NCI-H748 (cell line): Measurements from ENCODE around the gene ADGRD1.
A peak's percentile ranks its signal among the peaks of the same experiment; 100 is the strongest.
"Not testable (repeated sequence)": the region's sequence is repeated elsewhere in the genome, so short reads cannot be mapped to it uniquely, and the experiment has no call there.

Source experiments
- DNase-seq: peaks from one replicate; lab custom pipeline; 2025; ENCODE audit not compliant: unreplicated experiment; lab: John Stamatoyannopoulos, UW

ADGRD1 gene

DNA sequence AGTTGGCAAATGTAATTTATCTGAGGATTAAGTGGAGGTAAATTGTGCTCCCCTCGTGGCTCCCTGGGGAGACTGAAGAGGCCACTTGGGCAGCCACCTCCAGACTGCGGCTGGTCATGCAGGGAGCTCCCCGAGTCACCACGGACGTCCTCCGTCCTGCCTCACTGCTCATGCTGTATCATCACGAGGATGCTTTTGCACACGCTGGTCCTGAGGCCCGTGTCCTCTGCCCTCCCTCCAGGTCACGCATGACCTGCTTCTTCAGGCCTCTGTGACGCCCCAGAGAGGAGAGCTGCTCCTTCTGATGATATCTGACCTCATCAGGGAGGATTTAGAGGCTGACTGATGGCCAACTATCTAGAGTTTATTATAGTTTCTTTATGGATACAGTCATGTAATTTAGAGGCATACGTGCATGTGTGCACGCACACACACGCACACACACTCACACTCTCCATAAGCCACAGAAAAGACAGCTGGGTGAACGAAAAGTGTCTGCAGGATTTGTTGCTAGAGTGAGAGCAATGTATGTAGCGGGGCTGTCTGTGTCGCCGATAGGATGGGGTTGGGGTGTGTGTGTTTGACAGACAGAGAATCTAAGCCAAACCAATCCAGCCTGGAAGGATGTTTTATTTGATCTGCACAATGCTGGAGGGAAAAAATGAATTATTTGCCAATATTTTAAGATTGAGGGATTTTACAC lies 160.0 kb downstream of the ADGRD1 start:
- no peak for DNase-seq

GRCh38 chr12:131114271-131114670 lies 160.6 kb downstream of the ADGRD1 start:
- DNase-seq = no peak

GRCh38 chr12:131114942-131115584 lies 161.4 kb downstream of the ADGRD1 start:
- no peak for DNase-seq

DNA sequence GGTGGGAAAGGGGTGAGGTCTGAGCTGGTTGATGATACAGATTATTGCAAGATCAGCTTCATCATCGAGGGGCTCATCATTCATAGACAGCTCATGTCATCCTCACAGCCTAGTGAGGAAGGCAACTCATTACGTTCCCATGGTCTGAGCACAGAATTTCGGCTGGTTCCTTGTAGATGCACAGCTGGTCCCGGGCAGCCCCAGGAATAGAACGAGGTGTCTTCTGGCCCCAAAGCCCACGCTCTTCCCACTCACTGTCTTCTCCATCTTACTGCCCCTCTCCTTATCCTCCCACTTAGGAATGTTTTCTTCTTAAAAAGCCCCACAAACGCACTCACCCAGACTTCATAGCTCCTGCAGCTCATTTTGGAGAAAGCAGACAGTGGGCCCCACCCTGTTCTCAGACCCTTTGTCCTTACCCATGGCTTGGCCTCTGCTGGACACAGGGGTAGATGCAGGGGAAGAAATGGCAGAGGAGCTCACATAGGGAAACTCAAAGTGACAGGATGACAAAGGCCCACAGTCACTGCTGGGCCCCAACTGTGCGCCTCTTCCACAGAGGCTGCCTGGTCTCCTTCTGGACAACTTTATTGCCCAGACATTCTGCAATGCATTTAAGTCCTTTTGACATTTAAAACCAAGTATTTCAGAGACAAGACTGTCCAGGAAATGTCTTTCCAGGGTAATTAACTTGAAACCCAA lies 162.2 kb downstream of the ADGRD1 start:
- no peak for DNase-seq

DNA sequence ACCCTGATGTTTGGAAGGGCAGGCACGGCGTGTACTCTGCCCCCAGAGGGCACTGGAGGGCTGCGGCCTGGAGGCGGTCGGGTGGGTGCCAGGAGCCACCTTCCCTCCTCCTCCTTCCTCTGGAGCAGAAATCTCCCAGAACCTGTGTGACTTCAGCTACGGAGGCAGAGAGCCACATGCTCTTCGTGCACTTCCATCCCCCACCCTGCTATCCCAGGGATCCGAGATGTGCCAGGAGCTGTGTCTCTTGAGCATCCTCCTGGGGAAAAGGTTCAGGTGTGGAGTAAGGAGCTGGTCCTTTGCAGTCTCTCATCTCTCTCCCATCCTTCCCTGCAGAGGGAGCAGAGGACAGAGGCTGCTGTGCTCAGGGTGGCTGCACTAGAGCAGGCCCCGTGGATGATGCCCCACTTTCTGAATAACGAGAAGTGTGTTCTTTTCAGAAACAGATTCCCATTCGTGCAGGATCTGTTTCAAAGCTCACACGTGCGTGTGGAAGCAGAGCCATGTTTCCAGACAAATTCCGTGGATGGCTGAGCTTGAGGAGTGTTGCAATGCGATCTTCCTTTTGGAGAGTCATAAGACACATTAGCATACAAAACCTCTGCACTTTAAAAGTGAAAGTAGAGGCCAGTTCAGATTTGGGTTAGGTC lies 162.9 kb downstream of the ADGRD1 start:
- DNase-seq = no peak

DNA sequence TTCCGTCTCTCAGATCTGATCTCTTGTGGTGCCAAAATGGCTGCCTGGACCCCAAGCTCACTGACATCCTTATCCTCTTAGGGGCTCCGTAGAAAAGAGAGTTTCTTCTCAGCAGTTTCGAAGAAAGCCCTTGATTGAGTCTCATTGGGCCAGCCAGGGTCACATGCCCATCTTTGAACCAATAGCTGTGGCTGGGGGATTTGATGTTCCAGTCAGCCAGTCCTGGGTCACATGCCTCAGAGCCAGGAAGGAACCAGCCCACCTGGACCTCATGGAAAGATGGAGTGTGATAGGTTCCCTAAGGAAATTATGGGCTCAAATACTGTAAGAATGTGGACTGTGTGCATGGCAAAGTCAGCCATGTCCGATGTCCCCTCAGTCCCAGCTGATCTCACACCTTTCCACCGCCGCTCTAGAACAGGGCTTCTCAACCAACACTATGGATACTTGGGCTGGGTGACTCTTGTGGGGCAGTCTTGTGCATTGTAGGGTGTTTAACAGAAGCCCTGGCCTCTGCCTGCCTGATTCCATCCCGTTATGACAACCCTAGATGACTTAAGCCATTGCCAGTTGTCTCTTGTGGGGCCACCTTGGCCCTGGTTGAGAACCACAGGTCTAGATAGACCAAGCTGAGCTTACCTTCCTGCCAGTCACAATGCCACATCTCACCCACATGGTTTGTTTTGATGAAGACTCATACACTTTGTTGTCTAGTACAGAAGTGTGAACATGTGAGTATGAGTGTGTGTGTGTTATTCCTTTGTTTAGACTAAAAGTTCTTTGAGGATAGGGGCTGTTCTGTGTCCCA lies 163.9 kb downstream of the ADGRD1 start:
- no peak for DNase-seq

- DNase-seq = no peak
These were observed 164.7 kb downstream of the ADGRD1 start for GRCh38 chr12:131118371-131118770.

DNA sequence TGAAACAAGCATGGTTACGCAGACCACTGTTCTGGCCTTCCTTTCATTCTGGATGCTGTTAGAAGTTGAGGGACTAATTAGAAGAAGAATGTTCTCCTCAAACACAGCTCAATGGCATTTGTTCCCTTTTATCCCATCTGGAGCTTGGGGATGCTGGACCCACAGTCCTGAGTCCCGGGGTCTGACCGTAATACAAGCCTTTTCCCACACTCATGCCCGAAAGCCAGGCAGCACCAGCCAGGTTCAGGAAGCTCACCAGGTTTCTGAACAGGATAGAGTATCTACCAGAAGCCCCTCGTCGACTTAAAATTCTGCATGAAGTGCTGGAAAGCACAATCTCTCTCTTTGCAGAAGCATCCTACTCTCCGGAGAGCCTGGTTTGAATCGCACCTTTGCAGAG lies 165.6 kb downstream of the ADGRD1 start:
- DNase-seq = not testable (repeated sequence)

DNA sequence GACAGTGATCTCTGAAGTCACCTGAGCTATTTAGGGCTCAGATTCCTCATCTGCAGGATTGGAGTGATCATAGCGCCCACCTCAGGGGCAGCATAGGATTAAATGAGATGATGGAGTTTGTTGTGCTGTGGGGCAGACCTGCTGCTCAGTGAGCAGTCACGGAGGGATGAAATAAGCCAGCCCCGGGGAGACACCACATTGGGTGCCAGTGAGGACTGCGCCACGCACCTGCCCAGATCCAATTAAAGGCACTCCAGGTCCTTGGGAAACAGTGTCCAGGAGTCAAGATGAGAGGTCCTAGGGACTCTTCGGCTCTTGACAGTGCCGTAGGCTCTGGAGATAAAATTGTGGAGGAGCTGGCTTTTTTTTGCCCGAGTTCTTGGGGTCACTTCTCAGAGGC lies 166.2 kb downstream of the ADGRD1 start:
- DNase-seq = no peak

DNA sequence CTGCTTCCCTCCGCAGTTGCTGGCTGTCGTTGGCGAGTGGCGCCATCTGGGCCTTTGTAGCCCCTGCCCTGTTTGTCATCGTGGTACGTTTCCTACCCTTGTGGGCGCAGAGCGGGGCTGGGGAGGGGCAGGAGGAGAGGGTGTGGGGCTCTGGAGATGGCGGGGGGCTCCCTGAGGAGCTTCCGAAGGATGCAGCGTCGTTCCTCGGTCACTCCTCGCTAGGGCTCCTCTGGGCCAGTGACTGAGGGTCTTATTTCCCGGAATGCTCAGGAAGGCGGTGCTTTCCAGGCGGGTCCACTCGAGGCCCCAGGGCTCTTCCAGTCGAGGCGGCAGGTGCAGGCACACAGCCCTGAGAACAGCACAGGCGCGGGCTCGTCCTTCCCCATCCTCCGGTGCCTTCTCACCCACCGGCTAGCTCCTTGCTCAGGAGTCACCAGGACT lies 167.1 kb downstream of the ADGRD1 start:
- no peak for DNase-seq

DNA sequence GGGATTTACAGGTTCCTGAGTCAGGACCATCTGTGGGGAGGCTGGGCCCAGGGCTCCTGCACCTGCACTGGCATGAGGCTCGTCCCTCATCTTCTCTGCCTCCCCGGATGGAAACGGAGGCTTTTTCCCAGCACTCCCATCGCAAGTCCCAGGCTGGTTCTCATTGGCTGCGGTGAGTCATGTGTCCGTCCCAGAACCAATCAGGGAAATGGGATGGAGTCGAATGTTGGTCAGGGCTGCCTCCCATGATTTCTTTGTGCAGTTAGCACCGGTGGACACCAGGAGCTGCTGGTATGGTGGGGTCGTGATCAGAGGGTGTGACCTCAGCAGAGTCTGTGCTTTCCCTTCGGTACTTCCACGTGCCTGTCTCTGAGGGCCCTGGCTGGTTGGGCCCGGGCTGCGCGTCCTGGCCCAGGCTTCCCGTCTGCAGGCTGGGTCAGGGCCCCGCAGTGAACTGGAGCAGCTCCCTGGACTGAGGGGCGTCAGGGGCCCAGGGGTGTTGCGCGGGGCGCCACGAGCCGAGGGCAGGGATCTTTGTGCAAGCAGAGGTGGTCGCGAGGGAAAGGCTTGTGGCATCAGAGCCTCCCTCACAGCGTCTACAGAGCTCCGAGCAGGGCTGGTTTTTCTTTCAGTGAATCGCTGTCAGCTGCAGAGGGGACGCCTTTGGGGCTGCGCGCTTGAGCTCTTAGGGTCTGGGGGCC lies 168.1 kb downstream of the ADGRD1 start:
- DNase-seq = no peak

- DNase-seq = no peak
These were observed 168.9 kb downstream of the ADGRD1 start for GRCh38 chr12:131122631-131123030.

DNA sequence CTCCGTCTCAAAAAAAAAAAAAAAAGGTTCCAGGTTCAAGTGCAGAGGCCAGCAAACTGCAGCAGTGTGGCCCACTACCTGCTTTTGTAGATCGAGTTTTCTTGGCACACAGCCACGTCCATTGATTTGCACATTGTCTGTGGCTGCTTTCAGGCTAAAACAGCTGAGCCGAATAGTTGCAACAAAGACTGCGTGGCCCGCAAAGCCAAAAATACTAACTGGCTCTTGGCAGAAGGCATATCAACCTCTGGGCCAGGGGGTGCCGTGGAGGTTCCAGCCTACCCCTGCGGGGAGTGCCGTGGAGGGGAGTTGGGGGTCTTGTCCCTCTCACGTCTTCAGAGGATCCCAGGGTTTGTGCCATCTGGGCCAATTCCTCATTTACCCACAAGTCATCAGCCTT lies 170.1 kb downstream of the ADGRD1 start:
- peak; percentile 23 for DNase-seq

DNA sequence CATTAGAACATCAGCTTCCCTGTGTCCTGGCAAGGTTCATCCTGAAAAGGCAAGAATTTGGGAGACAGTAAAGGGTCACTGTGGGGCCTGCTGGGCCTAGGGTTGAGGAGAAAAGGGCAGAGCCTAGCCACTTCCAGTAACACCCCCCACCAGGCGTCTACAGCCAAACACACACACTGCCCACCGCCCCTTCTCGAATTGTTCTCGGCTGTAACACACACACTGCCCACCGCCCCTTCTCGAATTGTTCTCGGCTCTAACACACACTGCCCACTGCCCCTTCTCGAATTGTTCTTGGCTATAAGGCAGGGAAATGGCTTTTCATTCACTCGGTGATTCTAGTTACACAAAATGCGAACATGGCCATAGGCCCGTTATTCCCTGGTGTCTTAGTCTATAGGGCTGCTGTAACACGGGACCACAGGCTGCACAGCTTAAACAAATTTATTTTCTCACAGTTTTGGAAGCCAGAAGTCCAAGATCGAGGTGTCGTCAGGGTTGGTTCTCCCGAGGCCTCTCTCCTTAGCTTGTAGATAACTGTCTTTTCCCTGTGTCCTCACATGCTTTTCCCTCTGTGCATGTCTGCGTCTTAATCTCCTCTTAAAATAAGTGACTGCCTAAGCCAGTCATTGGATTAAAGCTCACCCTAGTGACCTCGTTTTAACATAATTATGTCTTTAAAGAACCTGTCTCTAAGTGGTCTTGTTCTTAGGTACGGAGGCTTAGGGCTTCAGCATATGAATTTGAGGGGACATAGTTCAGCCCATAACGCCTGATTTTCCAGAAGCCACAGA lies 171.0 kb downstream of the ADGRD1 start:
- no peak for DNase-seq

GRCh38 chr12:131126662-131127173 lies 173.0 kb downstream of the ADGRD1 start:
- no peak for DNase-seq

DNA sequence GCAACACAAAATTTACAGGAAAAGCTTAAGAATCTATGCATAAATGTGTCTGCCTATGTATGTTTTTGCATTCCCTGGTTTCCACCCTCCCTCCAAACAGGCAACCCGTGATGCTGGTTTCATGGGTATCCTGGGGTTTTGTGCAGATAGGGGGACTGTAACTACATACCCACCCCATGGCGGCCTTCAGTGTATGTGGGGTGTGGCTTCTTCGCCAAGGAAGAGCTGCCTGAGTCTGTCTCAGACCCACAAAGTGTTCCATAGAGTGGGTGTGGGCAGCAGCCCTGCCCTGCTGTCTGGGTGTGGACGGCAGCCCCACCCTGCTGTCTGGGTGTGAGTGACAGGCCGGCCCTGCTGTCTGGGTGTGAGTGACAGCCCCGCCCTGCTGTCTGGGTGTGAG lies 174.8 kb downstream of the ADGRD1 start:
- no peak for DNase-seq

DNA sequence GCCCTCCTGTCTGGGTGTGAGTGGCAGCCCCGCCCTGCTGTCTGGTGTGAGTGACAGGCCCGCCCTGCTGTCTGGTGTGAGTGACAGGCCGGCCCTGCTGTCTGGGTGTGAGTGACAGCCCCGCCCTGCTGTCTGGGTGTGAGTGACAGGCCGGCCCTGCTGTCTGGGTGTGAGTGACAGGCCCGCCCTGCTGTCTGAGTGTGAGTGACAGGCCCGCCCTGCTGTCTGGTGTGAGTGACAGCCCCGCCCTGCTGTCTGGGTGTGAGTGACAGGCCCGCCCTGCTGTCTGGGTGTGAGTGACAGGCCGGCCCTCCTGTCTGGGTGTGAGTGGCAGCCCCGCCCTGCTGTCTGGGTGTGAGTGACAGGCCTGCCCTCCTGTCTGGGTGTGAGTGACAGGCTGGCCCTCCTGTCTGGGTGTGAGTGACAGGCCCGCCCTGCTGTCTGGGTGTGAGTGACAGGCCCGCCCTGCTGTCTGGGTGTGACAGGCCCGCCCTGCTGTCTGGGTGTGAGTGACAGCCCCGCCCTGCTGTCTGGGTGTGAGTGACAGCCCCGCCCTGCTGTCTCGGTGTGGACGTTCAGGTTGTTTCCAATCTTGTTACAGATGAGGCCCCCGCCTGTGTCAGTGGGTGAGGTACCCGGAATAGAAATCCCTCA lies 175.4 kb downstream of the ADGRD1 start:
- DNase-seq = not testable (repeated sequence)

GRCh38 chr12:131129839-131130238 lies 176.1 kb downstream of the ADGRD1 start:
- DNase-seq = no peak
